UCSD-AML1 (cell line): ENCODE results near the gene OLFM3.
A peak's percentile ranks its signal among the peaks of the same experiment; 100 is the strongest.

ENCODE experiments used
- DNase-seq: peaks from one replicate; lab custom pipeline; 2025; ENCODE audit not compliant: unreplicated experiment; lab: John Stamatoyannopoulos, UW

The OLFM3 gene

DNA sequence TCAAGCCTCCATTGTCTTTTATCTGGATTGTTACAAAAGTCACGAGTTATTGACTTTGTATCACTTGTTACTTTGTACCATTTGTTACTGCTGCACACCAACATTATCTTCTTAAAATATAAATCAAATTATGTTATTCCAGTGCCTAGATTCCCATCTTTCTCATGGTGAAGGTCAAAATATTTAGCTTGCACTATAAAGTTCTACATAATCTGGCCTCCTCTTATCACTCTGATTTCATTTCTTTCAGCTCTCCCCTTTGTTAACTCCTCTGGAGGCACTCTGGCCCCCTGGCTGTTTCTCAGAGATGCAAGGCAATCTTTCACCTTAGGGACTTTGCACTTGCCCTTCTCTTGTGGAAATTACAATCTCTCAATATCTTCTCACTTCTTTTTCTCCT lies 143.8 kb downstream of the OLFM3 start:
- no peak for DNase-seq

DNA sequence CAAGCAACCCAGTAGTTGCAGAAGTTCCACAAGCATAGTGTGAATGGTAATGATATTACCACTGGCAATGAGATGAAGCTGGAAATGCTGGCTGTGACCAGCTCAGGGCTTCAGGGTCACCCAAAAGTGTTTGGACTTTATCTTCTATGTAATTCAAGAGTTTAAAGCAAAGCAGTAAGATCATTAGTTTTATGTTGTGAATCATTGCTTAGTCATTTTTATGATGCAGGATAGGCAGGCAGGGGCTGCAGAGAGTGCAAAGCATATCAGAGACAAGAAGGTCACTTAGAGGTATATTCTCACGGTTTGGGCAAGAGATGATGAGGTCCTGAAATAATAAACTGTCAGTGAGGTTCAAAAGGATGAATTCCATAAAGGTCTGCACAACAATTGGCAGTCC lies 147.4 kb downstream of the OLFM3 start:
- DNase-seq = no peak

DNA sequence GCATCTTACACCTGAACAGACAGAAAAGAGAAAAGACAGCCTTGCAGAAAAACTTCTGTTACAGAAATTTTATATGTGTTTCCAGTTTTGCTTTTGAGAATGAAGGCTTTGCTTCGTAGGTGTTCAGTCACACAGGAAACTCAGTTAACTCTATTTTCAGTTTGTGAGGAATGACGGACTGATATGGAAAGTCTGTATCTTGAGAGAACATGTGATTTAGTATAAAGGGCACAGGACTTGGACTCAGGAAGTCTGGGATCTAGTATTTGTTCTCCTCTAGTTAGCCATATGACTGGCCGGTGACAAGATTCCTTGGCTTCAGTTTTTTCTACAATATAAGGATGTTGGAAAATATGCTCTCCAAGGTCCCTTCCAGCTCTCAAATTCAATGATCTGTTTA lies 149.1 kb downstream of the OLFM3 start:
- DNase-seq = no peak

DNA sequence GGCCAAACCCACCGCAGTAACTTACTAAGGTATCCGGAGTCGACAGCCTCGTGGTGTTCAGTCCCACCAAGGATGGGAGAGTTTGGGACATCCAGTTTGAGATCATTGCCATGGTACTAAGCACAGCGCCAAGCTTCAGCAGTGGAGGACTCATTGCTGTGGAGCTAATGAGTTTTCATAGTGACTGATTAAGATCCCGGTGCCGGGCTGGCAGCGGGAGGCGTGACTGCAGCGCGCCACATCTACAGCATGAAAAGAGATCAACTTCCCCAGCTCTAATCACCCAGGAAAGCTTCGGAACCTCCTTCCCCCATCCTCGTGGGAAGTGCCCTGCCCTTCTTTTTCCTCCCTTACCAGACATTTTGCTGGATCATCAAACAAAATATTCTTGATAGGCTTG lies 149.9 kb downstream of the OLFM3 start:
- no peak for DNase-seq

DNA sequence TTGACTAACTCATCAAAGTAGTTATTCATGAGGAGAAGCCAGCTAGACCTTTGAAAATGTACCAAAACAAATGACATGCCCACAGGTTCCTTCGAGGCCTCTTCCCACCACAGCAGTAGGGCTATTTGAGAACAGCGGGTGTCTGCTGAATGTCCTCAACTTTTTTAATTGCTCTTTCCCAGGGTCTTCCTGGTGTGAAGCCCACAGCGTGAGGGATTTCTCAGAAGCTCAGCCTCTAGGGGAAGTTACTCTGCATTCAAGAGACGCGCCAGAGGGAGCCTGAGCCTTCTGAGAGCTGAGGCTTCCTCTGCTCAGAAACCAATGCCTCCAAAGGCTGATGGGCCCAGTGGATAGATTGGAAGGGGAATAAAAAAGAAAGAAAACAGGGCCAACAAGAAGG lies 153.6 kb downstream of the OLFM3 start:
- DNase-seq = peak; percentile 7

DNA sequence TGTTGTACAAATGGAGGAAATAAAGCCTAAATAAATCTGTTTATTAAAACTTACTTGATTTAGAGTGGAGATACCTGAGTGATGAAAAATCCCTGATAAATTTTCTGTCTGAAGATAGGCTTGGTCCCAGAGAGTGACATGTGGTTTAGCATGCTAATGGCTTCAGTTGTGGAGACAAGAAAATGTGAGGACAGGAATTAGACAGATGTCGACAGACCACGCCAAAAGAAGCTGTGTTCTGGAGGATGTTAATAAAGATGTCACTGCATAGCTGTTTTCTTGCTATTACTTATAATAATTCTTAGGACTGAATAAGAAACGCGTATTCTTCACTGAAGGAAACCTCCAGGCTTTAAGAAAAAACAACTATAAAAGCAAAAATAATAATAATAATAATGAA lies 154.9 kb downstream of the OLFM3 start:
- no peak for DNase-seq

DNA sequence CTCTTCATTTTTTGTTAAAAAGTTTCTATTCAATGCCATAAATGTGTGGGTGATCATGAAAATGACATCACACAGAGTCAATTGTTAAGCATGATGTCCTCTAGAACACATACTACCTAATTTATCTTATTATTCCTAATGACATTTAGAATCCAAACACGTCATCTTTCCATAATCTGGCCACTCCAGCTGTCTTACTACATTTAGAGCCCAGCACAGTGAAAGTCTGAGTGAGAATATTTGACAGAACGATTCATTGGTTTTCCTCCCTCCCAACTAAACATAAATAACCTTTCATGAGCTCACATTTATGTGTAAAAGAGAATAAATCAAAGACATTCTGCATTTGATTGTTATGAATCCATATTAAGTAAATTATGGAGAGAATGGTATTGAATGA lies 160.7 kb downstream of the OLFM3 start:
- no peak for DNase-seq

DNA sequence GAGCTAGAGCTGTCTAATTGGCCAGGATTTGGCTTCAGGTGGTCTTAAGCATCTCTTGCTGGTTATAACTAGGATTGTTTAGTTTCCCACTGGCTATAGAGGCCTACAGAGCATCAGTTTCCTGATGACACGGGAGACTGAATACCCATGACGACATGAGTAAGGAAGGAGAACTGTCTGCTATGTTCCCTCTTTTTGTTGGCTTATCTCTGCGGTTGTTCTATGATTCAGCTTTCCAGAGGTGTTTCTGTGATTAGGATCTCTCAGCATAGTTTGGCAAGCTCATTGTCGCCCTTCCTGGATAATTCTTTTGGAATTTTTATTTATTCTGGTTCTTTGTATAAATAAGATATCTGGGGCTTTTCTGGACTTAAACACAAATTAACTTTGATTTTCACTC lies 163.4 kb downstream of the OLFM3 start:
- DNase-seq = no peak

DNA sequence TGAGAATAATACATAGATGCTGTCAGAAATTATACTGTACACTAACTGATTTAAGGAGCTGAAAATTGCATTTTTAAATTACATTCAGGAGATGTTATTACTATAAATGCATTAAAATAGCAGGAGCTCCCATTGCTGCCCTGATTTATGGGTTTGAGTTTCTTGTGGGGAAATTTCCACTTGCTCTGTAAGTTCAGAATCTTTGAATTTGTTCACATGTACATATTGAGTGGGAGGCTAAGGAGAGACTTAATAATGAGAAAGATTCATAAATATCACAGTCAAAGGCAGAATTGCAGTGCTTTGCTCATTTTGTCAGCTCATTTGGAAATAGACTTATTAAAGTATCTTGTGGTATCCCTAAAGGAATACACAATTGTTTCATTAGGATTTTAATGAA lies 170.3 kb downstream of the OLFM3 start:
- no peak for DNase-seq

DNA sequence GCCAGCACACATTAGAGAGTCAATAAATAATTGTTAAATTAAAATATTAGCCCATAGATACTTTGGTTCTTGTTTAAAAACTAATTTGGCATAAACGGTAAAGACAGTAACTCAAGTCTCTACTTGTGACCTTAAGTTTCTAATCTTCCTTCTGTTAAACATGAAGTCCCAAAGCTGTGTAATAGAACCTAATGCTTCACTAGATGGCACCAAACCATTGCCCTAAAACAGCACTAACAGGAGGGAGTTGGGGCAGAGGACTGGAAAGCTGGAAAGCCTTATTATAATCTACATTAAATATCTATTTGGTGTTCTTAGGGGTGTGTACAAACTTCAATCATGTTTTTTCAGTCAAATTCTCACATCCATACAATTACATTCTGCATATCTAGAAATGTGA lies 176.7 kb downstream of the OLFM3 start:
- DNase-seq = no peak

DNA sequence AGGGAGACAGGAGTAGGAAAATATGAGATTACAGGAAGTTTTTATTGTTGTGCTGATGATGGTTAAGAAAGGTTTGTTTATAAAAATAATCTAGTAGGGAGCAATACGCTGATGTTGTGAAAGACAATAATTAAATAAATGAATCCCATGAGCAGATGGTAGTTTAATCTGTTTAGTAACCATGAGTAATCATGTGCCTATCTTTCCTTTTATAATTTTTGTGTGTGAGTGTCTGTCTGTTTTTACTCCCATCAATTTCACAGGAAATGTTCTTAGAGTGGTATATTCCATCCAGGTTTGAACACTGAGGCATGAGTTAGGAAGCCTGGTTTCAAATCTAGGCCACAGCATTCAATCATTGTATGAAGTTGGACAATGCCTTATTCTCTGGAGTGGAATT lies 180.5 kb downstream of the OLFM3 start:
- no peak for DNase-seq

DNA sequence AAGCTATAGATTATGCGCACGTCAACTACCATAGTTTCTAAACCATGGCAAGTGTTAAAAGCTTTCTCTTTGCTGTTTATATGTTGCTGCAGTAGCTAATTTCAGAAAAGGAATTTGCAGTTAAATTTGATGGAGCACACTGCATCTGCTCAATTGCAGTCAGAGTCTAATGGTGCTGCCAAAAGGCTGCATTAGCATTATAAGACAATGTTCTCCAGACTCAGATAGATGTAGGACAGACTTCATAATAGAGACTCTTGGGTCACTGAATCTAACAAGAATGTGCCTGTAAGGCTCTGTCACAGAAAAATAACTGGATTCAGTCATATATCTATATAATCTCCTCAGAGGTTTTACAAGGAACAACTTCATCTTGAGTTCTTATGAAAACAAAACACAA lies 198.3 kb downstream of the OLFM3 start:
- no peak for DNase-seq

DNA sequence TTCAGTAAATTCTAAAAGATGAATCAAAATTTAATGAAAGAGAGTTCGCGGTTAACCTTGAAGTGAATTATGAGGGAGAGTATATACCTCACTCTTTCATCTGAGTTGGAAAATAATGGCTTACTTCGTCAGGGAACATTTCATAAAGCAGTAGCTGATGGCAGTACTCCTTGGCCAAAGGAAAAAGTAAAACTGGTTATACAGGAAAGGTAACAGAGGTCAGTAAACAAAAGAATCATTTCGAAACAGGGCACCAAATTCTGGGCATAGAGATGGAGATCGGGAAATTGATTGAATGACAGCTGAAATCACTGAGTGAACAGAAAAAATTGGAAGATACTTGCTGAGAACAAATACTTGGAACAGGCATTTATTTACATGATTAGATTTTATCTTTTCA lies 199.0 kb downstream of the OLFM3 start:
- no peak for DNase-seq

DNA sequence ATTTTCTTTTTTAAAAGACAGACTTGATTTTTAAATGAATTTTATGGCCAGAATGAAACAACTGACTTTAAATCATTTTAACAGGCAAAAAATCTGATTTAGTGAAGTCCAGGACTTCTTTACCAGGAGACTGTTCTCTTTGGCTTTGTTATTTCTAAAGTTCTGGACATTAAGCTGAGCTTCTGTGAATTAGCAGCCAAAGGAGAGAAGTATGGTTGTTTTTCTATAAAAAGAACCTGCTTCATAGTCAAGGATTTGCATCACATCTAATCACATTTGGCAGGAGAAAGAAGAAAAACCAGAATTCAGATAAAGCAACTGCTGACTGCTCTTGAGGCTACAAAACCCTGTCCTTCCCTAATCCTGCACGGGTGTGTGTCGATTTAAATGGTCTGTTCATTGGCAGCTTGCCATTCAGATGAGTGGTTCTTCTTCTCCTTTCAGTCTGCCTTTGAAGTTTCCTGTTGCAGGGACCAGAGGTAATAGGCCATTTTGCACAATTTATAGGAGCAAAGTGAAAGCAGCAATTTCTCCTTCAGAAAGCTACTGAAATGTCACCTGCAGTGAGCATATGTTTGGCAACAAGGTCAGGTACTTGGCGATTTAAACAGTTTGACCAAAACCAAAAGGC lies 215.4 kb downstream of the OLFM3 start:
- peak; percentile 6 for DNase-seq

DNA sequence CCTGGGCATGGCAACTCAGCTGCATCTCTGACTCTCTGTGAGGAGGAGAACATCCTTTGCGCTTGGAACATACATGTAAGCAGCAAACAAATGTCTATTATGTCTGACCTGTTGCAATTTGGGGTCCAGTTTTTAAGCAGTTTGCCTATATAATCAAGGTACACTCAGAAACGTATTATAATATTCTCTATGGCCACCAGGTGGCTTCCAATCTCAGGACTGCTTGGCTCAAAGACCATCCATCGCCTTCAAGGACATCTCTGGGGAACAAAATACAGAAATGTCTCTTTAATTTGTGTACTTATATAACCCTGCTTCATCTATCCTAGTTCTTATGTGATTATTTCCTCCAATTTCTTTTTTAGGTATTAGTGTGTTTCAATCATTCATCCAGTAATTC lies 227.2 kb downstream of the OLFM3 start:
- DNase-seq = no peak

DNA sequence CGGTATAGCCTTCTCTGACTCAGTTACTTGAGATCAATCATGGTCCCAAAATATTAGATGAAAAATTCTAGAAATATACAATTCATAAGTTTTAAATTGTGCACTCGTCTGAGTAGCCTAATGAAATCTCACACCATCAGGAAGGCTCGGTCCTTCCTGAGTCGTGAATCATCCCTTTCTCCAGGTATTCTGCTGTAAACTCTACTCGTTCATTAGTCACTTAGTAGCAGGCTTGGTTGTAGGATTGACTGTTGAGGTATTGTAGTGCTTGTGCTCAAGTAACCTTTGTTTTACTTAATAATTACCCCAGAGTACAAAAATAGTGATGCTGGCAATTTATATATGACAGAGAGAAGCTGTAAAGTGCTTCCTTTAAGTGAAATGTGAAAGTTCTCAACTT lies 238.7 kb downstream of the OLFM3 start:
- DNase-seq = no peak

DNA sequence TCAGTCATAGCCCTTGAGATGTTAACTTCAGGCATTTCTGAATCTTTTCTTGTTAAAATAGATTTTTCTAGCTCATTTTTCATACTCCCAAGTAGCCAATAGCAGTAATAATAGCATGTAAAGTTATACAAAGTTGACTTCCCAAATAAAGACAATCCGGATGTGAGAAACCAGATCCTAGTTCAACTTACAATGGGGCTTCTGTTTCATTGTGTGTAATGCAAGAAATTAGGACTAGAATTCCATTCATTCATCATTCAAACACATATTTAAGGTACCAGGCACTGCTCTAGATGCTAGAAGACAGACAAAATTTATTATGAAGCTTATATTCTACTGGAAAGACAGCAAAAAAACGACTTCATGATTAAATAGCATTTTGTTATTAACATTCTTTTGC lies 240.3 kb downstream of the OLFM3 start:
- no peak for DNase-seq
